Neural progenitor cell (in vitro differentiated cells): Measurements from ENCODE around the gene SMS. TPM values are rescaled to one million over a fixed set of nuclear protein-coding genes. Genes with fewer than 3 reads are reported as not detected.

Source experiments
- DNase-seq: peaks from one replicate; pipeline ENCODE4 v3.0.0-alpha.2; 2016; ENCODE audit warnings: low spot score
- H2AFZ ChIP-seq: fragments of 200-600 bp; sonication (generic); replicated peaks from 2 replicates; pipeline ENCODE4 v1.6.1; 2016; ENCODE audit warnings: antibody characterized with exemption
- H3F3A ChIP-seq: fragments of 200-600 bp; sonication (generic); 2 replicates; pipeline ENCODE4 v1.6.1; 2016; ENCODE audit warnings: antibody characterized with exemption, low read depth
- H3K27ac ChIP-seq: fragments of 200-600 bp; sonication (generic); 2 replicates; pipeline ENCODE4 v1.5.1; 2016; ENCODE audit warnings: mild to moderate bottlenecking
- H3K27me3 ChIP-seq: fragments of 200-600 bp; sonication (generic); 2 replicates; pipeline ENCODE4 v1.6.1; 2016; ENCODE audit warnings: mild to moderate bottlenecking, moderate library complexity
- H3K36me3 ChIP-seq: fragments of 200-600 bp; sonication (generic); 2 replicates; pipeline ENCODE4 v1.5.1; 2016
- H3K4me1 ChIP-seq: fragments of 200-600 bp; sonication (generic); 2 replicates; pipeline ENCODE4 v1.6.1; 2016; ENCODE audit warnings: mixed run types
- H3K4me2 ChIP-seq: fragments of 200-600 bp; sonication (generic); 2 replicates; pipeline ENCODE4 v1.6.1; 2016
- H3K4me3 ChIP-seq: fragments of 200-600 bp; sonication (generic); 2 replicates; pipeline ENCODE4 v1.5.1; 2016
- H3K79me2 ChIP-seq: fragments of 200-600 bp; sonication (generic); 2 replicates; pipeline ENCODE4 v1.6.1; 2016; ENCODE audit warnings: low read depth
- H3K9ac ChIP-seq: fragments of 200-600 bp; sonication (generic); 2 replicates; pipeline ENCODE4 v1.6.1; 2016
- H3K9me3 ChIP-seq: fragments of 200-600 bp; sonication (generic); 2 replicates; pipeline ENCODE4 v1.5.1; 2016; ENCODE audit warnings: low read depth
- H4K20me1 ChIP-seq: fragments of 200-600 bp; sonication (generic); 2 replicates; pipeline ENCODE4 v1.6.1; 2016; ENCODE audit warnings: low read depth
- H3K27ac Mint-ChIP-seq: 3 replicates; pipeline ENCODE4 v1.8.0; 2021; ENCODE audit warnings: mixed read lengths
- H3K27me3 Mint-ChIP-seq: 2 replicates; pipeline ENCODE4 v1.8.0; 2022; ENCODE audit warnings: low read depth, mild to moderate bottlenecking, inconsistent platforms, moderate library complexity, mixed read lengths; ENCODE audit not compliant: insufficient read depth
- H3K36me3 Mint-ChIP-seq: 3 replicates; pipeline ENCODE4 v1.8.0; 2021; ENCODE audit warnings: mixed read lengths
- H3K4me1 Mint-ChIP-seq: 3 replicates; pipeline ENCODE4 v1.8.0; 2021; ENCODE audit warnings: mixed read lengths
- H3K4me3 Mint-ChIP-seq: 3 replicates; pipeline ENCODE4 v1.8.0; 2021; ENCODE audit warnings: mild to moderate bottlenecking, moderate library complexity, mixed read lengths
- H3K9me3 Mint-ChIP-seq: 3 replicates; pipeline ENCODE4 v1.8.0; 2020; ENCODE audit warnings: mixed read lengths
- CTCF ChIP-seq: fragments of 200-600 bp; sonication (generic); IDR thresholded peaks from 2 replicates; pipeline ENCODE4 v1.5.1; 2017; ENCODE audit warnings: antibody characterized with exemption, mild to moderate bottlenecking
- EZH2 ChIP-seq: fragments of 200-600 bp; sonication (generic); IDR thresholded peaks from 2 replicates; pipeline ENCODE4 v1.6.1; 2017; ENCODE audit warnings: antibody characterized with exemption, mild to moderate bottlenecking, moderate library complexity
- EZH2phosphoT487 ChIP-seq: fragments of 200-600 bp; sonication (generic); IDR thresholded peaks from 2 replicates; pipeline ENCODE4 v1.6.1; 2017; ENCODE audit warnings: antibody characterized with exemption
- total RNA-seq: library from RNA; depleted of rRNA; stranded (reverse); fragments of >200 nt; gene quantifications from 2 replicates; pipeline ENCODE4 v1.2.3, GENCODE V29; 2015; ENCODE audit warnings: low replicate concordance

The SMS gene
- total RNA-seq, 1 donor from 2014 or later: 142 TPM

DNA sequence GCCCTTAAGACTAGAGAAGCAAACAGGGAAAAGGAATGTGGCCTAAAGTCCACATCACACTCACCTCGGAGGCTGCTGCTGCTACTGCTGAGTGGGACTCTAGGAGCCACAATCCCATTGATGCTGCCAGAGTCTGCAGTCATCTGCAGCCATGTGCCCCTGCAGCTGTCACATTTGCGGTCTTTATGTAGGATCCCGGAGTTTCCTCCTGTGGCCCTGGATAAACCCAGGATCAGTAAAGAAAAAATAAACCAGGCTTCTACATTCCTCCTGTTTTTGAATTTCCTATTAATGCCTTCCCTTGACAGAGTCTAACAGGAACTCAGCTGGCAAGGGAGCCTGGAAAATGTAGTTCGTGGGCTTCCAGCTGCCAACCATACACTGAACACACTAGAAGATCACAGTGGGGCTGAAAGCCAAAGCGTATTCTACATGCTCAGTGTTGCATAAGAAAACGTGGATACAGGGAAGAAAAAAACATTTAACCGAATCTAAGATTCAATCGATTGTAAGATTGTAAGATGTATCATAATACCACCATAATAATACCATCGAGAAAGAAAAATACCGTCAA is 81.3 kb downstream of the SMS start:
- no peaks in the 10 kb centered on the region for H3K9me3 ChIP-seq
- no peaks in the 10 kb centered on the region for H4K20me1 ChIP-seq
- H3K4me1 Mint-ChIP-seq: no peaks in the 10 kb centered on the region
- H3K4me1 ChIP-seq: no peaks in the 10 kb centered on the region
- no peak overlapping the region for H3K27ac Mint-ChIP-seq
- no peaks in the 10 kb centered on the region for H3F3A ChIP-seq
- no peaks in the 10 kb centered on the region for H3K27me3 ChIP-seq
- H3K4me2 ChIP-seq: no peak overlapping the region
- H3K36me3 ChIP-seq: no peaks in the 10 kb centered on the region
- peaks cover 3% of the 10 kb centered on the region for H3K9me3 Mint-ChIP-seq
- H3K27me3 Mint-ChIP-seq: peaks cover 5% of the 10 kb centered on the region
- no peaks in the 10 kb centered on the region for H3K36me3 Mint-ChIP-seq
- H3K4me3 Mint-ChIP-seq: no peak overlapping the region
- DNase-seq: no peak
- H3K9ac ChIP-seq: no peak overlapping the region
- H2AFZ ChIP-seq: no peak overlapping the region
- H3K27ac ChIP-seq: no peak overlapping the region
- no peak overlapping the region for H3K4me3 ChIP-seq
- H3K79me2 ChIP-seq: no peaks in the 10 kb centered on the region
- TF ChIP-seq EZH2: no peak
- TF ChIP-seq CTCF: no peak
- no peak for TF ChIP-seq EZH2phosphoT487

DNA sequence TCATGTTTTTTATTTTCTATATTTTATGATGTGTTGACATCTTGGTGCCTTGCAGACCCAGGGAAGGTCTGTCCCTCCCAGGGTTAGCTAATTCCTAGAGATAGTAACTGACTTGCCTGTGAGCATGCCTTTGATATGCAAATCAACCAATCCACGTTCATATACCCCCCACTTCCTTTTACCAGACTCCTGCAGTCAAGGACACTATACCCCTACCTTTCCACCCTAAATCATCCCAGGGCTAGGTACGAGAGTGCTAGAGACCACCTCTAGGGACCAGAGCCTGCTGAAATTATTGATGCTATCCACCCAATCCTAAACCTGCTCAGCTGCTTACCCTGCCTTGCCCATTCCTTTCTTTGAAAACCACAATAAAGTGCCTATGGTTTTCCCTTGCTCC is 84.1 kb downstream of the SMS start:
- TF ChIP-seq EZH2phosphoT487 (no peak), CTCF (no peak), EZH2 (no peak)
- Mint-ChIP-seq H3K4me3 (no peak overlapping the region), H3K27ac (no peak overlapping the region), H3K27me3 (peaks cover 5% of the 10 kb centered on the region), H3K9me3 (peaks cover 6% of the 10 kb centered on the region), H3K4me1 (peaks cover 2% of the 10 kb centered on the region), H3K36me3 (peaks cover 2% of the 10 kb centered on the region)
- Histone ChIP-seq H3K36me3 (no peaks in the 10 kb centered on the region), H3K4me2 (no peak overlapping the region), H3K27ac (no peak overlapping the region), H3K27me3 (no peaks in the 10 kb centered on the region), H3K4me1 (no peaks in the 10 kb centered on the region), H3K9me3 (no peaks in the 10 kb centered on the region), H3K79me2 (no peaks in the 10 kb centered on the region), H3K4me3 (no peak overlapping the region), H4K20me1 (no peaks in the 10 kb centered on the region), H2AFZ (no peak overlapping the region), H3K9ac (no peak overlapping the region), H3F3A (no peaks in the 10 kb centered on the region)
- DNase-seq: no peak

DNA sequence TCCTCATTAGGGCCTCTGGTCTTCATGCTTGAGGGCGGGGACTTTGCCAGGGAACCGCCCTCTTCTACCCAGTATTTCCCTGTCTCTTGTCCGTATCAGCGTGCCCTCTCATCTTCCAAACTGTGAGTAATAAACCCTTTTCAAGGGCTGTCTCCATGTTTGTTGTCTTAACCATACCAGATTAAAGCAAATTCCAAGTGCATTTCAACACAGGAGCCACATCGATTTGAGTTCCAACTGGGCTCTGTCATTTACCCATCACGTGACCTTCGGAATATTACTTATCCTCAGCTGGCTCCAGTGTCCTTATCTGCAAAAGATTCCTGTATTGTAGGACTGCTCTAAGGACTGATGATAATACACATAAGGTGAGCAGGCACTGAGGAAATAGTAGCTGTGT is 85.2 kb downstream of the SMS start:
- TF ChIP-seq EZH2phosphoT487: no peak
- TF ChIP-seq CTCF: no peak
- TF ChIP-seq EZH2: no peak
- Histone ChIP-seq H3K36me3 (no peaks in the 10 kb centered on the region), H3K27ac (no peak overlapping the region), H3K4me3 (no peak overlapping the region), H3K9me3 (no peaks in the 10 kb centered on the region), H4K20me1 (no peaks in the 10 kb centered on the region), H3K4me2 (no peak overlapping the region), H3K9ac (no peak overlapping the region), H3K79me2 (no peaks in the 10 kb centered on the region), H3F3A (no peaks in the 10 kb centered on the region), H3K4me1 (no peaks in the 10 kb centered on the region), H3K27me3 (no peaks in the 10 kb centered on the region), H2AFZ (no peak overlapping the region)
- Mint-ChIP-seq H3K4me1 (peaks cover 2% of the 10 kb centered on the region), H3K36me3 (peaks cover 2% of the 10 kb centered on the region), H3K27me3 (peaks cover 5% of the 10 kb centered on the region), H3K9me3 (peaks cover 8% of the 10 kb centered on the region), H3K4me3 (no peak overlapping the region), H3K27ac (no peak overlapping the region)
- no peak for DNase-seq
